ENCODE measurements around the gene GABARAPL1. TPM values are rescaled to one million over a fixed set of nuclear protein-coding genes. Genes with fewer than 3 reads are reported as not detected.
"Not testable (repeated sequence)": the region's sequence is repeated elsewhere in the genome, so short reads cannot be mapped to it uniquely, and the experiment has no call there.

The GABARAPL1 gene
- total RNA-seq, 1 donor from 2014 or later, result 217 TPM

DNA sequence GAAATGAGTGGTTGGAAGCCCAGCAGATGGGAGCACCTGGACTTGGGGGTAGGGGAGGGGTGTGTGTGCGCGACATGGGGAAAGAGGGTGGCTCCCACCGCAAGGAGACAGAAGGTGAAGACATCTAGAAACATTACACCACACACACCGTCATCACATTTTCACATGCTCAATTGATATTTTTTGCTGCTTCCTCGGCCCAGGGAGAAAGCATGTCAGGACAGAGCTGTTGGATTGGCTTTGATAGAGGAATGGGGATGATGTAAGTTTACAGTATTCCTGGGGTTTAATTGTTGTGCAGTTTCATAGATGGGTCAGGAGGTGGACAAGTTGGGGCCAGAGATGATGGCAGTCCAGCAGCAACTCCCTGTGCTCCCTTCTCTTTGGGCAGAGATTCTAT lies 9.2 kb downstream of the GABARAPL1 start:
- intact Hi-C loops (cut with micrococcal nuclease), result no loop called here
- DNase-seq, result no peak
- no peak for ATAC-seq

DNA sequence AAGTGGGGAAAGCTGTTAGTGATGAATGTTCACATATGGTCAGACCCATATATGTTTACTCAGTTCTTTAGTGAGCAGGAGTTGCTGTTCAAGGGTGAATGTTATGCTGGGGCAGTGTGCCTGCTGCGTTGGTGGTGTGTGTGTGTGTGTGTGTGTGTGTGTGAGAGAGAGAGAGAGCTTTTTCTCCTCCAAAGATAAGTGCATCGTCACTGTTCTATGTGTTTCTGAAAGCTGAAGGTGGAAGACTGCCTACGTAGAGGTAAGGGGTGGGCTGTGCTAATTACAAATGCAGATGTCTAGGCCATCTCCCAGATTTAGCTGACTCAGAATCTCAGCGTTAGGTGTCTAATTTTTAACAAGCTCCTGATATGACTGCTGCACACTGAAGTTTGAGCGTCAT lies 10.5 kb downstream of the GABARAPL1 start:
- ATAC-seq (no peak), DNase-seq (no peak)
- intact Hi-C loops (cut with micrococcal nuclease), result no loop called here

DNA sequence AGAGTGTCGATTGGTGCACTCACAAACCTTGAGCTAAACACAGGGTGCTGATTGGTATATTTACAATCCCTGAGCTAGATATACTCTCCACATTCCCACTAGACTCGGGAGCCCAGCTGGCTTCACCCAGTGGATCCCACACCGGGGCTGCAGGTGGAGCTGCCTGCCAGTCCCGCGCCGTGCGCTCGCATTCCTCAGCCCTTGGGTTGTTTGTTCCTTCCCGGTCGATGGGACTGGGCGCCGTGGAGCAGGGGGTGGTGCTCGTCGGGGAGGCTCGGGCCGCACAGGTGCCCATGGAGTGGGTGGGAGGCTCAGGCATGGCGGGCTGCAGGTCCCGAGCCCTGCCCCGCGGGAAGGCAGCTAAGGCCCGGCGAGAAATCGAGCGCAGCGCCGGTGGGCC lies 12.7 kb downstream of the GABARAPL1 start:
- ATAC-seq; intact Hi-C loops (cut with micrococcal nuclease); DNase-seq: not testable (repeated sequence)

DNA sequence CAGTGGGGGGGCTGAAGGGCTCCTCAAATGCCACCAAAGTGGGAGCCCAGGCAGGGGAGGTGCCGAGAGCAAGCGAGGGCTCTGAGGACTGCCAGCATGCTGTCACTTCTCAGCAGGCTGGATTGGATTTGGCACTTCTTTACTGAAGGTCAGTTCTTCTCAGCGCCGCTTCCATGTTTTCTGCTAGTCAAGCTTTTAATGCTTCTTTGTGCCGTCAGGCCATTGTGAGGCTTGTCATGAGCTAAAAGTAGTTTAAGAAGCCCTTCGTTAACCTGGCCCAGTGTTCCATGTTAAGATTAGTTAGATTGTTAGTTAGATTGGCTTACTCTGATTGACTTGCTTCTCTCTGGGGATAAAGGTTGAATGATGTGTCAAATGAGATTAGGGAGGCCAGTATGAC lies 13.4 kb downstream of the GABARAPL1 start:
- DNase-seq, result no peak
- peak; percentile 54 for ATAC-seq
- intact Hi-C loops (cut with micrococcal nuclease), result no loop called here

DNA sequence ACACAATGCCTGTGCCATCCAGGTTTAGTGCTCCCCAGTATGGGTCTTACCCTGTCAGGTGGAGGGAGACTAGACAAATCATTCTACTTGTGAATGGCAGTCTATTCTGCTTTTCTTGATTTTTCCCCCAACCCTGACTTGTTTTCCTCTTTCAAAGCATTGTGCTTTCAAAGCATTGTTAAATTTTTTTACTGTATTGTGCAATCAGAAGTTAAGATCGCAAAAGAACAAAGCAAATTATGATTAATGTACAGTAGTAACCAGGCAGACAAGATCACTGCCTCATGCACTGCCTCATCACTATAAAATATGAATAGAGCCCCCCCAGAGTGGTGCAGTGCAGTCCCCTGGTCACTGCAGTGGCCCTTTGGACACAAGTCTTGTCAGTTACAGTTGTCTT lies 14.1 kb downstream of the GABARAPL1 start:
- no peak for DNase-seq
- intact Hi-C loops (cut with micrococcal nuclease), result no loop called here
- ATAC-seq, result peak; percentile 23

DNA sequence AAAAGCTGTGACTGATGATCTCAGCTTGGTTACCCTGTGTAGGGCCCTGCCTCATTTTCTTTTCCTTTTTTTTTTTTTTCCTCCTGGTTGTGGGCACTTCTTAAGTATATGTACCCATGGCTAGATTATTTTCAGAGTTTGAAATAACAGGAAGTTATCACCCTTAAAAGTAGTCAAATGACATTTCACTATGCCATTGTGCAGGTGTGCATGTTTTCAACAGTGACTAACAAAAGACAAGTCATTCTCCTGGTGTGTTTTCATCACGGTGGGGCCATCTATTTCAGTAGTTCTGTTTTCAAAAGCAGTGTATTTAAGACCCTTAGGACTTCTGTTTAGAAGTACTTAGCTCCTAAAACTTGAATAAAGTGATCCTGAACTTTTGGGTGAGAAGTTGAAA lies 15.0 kb downstream of the GABARAPL1 start:
- intact Hi-C loops (cut with micrococcal nuclease), result no loop called here
- no peak for DNase-seq
- ATAC-seq, result no peak

DNA sequence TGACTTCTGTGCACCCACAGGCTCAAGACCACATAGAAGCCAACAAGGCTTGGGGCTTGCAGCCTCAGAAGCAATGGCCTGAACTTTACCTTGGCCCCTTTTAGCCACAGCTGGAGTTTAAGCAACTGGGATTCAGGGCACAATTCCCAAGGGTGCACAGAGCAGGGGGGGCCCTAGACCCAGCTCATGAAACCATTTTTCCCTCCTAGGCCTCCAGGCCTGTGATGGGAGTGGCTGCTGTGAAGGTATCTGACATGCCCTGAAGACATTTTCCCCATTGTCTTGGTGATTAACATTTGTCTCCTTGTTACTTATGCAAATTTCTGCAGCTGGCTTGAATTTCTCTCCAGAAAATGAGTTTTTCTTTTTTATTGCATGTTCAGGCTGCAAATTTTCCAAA lies 21.9 kb downstream of the GABARAPL1 start:
- DNase-seq (no peak), ATAC-seq (no peak)
- intact Hi-C loops (cut with micrococcal nuclease), result loop anchor here (2.0 kb wide), 1 partner anchor 328 kb away; no protein-coding TSS in a partner anchor

DNA sequence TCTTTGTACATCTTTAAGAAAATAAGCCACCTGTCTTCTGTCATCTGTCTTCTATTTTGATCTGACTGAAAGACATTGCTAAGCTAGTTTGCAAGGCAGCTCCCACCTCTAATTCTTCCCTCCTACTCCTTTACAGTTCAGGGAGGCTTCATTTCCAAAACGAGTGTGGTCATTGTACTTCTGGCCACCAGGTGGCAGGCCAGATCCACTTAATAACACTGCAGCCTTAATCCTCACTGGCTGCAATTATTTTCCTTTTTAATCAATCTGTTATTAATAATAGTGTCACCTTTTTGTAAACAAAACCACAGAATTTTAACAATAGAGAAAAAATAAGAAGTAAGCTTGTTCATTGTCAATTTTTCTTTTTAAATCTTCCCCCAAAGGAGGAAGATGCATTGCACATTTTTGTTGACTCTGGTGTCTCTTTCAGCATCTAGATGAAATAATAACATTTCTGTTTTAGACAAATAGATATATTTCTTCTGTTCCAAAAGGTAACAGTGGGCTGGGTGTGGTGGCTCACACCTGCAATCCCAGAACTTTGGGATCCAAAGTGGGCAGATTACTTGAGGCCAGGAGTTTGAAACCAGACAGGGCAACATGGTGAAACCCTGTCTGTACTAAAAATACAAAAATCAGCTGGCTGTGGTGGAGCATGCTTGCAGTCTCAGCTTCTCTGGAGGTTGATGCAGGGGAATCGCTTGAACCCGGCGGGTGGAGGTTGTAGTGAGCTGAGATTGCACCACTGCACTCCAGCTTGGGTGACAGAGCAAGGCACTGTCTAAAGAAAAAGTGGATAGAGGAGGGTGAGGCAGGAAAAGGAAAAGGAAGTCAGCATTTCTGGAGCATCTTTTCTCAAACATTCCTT lies 23.3 kb downstream of the GABARAPL1 start:
- ATAC-seq (peak; percentile 80), DNase-seq (peak; percentile 44)
- intact Hi-C loops (cut with micrococcal nuclease), result loop anchor here (2.0 kb wide), 1 partner anchor 327 kb away; no protein-coding TSS in a partner anchor

DNA sequence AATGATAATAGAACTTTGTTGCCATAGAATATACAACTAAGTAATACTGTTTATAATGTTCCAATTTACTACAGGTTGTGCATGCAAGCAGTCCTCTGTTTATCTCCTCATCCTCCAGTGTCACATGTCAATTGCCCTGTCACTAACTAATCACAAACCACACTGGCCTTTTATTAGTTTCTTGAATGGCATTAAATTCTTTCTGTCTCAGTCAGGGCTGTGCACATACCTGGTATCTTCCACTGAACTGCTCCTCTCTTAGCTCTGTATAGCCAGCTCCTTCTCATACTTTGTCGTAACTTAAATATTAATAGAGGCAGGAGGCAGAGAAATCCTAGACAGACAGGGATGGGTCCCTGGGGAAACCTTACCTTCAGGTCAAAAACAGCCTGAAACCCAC lies 24.0 kb downstream of the GABARAPL1 start:
- no peak for ATAC-seq
- no peak for DNase-seq
- intact Hi-C loops (cut with micrococcal nuclease), result no loop called here

DNA sequence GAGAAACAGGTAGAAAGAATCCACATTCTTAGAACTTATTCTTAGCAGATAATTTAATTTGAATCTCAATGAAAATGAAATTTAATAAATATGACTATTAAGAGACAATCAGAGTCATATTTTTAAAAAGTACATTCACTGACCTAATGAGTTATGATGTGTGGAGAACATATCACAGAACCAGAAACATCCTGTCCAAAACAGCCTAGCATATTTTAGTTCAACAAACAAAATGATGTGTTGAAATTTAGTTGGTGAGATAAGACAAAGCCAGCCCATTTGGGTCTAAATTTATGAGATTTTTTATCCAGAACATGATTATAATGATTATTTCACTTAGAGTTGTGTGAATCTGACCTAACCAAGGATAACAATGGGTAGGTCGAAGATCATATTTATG lies 25.8 kb downstream of the GABARAPL1 start:
- no peak for DNase-seq
- intact Hi-C loops (cut with micrococcal nuclease), result no loop called here
- no peak for ATAC-seq

DNA sequence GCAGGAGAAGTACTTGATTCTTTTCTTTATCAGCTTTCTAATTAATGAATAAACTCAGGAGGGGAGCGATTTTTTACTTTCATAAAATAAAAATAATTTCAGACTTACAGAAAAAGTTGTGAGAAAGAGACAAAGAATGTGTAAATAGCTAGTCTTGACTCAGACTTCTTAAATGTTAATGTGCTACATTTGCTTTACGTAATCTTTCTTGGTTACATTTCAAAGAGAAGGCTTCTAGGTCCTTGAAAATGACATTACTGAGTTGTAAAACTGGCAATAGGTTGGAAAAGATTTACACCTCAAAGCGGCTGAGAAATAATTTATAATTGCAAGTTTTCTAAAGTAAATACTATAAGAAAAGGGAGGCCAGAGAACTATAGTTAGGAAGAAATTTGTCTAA lies 28.6 kb downstream of the GABARAPL1 start:
- no peak for DNase-seq
- intact Hi-C loops (cut with micrococcal nuclease), result no loop called here
- no peak for ATAC-seq

DNA sequence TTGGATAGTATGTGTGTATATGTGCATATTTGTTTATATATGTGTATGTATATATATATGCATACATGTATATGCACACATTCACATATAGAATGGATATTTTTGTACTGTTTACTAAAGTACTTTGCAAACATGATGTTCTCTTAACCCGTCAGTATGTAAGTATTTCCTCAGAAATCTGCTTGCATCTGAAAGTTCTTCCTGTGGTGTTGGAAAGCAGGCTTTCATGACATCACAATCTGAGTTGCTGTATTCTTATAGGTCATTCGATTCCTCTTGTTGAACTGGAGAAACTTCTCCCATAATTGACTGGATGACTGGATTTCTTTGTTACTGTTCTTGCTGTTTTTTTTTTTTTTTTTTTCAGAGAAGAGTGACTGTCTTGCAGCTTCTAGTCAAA lies 29.1 kb downstream of the GABARAPL1 start:
- DNase-seq (no peak), ATAC-seq (no peak)
- intact Hi-C loops (cut with micrococcal nuclease), result no loop called here

DNA sequence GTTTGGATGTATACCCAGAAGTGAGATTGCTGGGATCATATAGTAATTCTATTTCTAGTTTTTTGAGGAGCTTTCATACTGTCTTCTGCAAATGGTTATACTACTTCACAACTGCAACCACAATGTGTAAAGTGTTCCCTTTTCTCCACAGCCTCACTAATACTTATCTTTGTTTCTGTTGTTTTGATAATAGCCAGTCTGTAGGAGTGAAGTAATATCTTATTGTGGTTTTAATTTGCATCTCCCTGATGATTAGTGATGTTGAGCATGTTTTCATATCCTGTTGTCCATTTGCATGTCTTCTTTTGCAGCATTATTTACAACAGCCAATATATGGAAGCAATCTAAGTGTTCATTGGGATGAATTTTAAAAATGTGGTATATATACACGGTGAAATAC lies 29.9 kb downstream of the GABARAPL1 start:
- intact Hi-C loops (cut with micrococcal nuclease), result no loop called here
- ATAC-seq (no peak), DNase-seq (no peak)

DNA sequence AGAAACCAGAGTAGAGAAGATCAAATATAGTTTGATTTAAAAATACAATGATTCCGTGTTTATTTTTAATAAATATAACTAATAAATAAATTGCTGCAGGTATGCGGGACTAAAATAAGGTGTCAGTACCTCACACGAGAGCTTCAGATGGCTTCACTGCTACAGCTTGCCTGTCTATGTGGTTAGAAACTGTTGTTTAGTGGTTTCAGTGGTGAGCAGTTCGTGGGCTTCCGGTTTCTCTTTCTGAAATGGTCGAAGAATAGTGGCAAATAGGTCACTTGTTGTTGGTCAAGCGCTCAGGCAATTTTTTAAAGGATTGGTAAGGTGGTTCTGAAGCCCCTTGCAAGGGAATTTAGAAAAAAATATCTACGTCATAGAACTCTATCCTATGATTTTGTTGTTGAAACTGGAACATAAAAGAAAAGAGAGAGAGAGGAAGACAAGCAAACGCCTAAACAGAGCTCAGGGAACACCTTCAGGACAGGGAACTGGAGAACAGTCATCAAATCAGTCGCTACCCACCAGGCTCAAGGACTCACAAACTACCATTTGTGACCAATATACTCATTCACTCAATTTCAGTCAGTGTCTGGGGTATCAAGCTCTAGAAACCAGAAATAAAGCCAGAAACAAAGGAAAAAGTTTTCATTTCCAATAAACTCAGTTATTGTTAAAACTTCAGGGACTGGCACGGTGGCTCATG lies 31.3 kb downstream of the GABARAPL1 start:
- intact Hi-C loops (cut with micrococcal nuclease), result no loop called here

DNA sequence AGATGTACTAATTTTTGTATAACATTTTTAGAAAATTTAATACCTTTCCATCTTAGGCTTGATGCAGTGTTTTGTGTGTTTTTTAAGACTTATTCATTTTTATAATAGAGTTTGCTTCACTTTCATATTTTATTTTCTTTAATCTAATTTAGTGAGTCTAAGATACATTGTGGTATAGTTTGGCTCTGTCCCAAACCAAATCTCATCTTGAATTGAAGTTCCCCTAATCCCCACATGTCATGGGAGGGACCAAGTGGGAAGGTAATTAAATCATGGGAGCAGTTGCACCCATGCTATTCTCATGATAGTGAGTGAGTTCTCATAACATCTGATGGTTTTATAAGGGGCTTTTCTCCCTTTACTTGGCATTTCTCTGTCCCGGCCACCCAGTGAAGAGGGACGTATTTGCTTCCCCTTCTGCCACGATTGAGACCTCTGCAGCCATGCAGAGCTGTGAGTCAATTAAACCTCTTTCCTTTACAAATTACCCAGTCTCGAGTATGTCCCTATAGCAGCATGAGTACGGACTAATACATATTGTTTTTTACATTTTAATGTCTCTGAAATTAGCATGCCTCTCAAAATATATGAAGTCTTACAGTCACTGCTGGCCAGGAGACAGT lies 34.9 kb downstream of the GABARAPL1 start:
- ATAC-seq (no peak), DNase-seq (no peak)

More for the DNA sequence above, 31.3 kb downstream of the GABARAPL1 start:
- ATAC-seq, result no peak
- no peak for DNase-seq

DNA sequence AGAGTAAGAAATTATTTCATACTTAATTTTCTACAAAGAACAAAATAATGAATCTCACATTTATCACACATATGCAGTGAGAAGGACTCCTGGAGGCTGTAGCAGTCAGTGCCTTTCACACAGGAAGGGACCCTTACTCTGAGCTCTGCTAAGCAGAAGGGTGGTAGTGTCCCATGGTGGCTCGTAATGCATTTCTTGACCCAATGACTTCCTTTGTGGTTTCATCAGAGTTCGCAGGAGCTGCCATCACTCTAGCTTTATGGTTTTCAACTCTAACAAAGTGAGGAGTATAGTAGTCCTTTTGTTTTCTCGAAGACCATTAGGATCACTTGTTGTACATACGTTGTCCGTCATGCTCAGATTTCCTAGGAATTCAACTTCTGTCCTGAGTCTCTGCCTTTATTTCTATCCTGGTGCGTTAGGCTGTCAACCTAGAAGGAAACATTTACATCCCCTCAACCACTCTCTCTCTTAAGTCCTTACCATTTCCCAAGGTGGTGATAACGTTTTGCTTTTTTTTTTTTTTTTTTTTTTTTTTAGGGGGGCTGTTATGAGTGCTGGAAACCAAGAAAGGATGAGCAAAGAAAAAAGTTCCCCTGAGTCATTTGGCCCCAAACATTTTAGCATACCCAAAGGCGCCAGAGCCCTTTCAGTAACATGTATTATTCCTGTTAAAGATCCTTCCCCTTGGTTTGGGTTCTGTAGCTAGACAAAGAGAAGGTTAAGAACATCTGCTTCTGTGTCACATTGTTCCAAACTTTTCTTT lies 37.2 kb downstream of the GABARAPL1 start:
- ATAC-seq, result no peak
- no peak for DNase-seq
- intact Hi-C loops (cut with micrococcal nuclease), result no loop called here

More for the DNA sequence above, 34.9 kb downstream of the GABARAPL1 start:
- intact Hi-C loops (cut with micrococcal nuclease), result no loop called here

DNA sequence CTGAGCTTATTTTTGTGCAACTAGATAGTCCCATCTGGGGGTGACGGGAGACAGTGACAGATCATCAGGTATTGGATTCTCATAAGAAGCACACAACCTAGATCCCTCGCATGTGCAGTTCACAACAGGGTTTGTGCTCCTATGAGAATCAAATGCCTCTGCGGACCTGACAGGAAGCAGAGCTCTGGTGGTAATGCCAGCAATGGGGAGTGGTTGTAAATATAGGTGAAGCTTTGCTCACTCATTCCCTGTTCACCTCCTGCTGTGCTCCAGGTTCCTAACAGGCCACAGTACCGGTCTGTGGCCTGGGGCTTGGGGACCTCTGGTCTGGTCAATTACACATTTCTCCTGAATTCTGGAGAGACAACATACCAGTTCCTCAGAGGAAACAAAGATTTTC lies 39.0 kb downstream of the GABARAPL1 start:
- ATAC-seq (no peak), DNase-seq (no peak)
- intact Hi-C loops (cut with micrococcal nuclease), result no loop called here

DNA sequence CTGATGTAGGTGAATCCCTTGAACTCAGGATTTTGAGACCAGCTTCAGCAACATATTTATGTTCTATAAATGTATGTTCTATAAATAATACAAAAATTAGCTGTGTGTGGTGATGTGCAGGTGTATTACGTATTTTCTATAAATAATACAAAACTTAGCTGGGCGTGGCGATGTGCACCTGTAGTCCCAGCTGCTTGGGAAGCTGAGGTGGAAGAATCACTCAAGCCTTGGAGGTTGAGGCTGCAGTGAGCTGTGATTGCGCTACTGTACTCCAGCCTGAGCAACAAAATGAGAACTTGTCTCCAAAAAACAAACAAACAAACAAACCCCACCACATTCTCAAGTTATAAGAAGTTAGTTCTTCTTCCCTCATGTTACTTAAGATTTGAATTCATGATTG lies 39.5 kb downstream of the GABARAPL1 start:
- DNase-seq (no peak), ATAC-seq (no peak)
- intact Hi-C loops (cut with micrococcal nuclease), result no loop called here

DNA sequence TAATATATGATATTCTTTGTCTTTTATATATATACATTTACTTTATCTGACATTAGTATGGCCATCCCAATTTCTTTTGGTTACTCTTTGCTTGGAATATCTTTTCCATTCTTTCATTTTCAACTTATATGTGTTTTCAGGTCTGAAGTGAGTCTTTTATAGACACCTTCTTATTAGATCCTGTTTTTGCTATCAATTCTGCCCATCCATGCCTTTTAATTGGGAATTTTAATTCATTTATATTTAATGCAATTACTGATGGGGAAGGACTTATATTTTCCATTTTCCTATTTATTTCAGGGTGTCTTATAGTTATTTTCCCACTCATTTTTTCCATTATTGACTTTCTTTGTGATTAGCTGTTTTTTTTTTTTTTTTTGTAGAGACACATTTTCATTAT lies 43.4 kb downstream of the GABARAPL1 start:
- intact Hi-C loops (cut with micrococcal nuclease), result no loop called here
- ATAC-seq (no peak), DNase-seq (no peak)

Measured in left ventricle myocardium superior (tissue), 1 donor.